GM23248 (cell line): ENCODE results near the gene SF3B6.

Source experiments
- EZH2 ChIP-seq: fragments of 200-600 bp; sonication (generic); IDR thresholded peaks from 2 replicates; pipeline ENCODE4 v1.6.1; 2018; ENCODE audit warnings: antibody characterized with exemption, mild to moderate bottlenecking; ENCODE audit not compliant: insufficient read depth, poor library complexity, severe bottlenecking
- EZH2phosphoT487 ChIP-seq: fragments of 200-600 bp; sonication (generic); IDR thresholded peaks from 2 replicates; pipeline ENCODE4 v1.6.1; 2018; ENCODE audit warnings: antibody characterized with exemption, moderate library complexity, mild to moderate bottlenecking, low read depth; ENCODE audit not compliant: insufficient read depth

DNA sequence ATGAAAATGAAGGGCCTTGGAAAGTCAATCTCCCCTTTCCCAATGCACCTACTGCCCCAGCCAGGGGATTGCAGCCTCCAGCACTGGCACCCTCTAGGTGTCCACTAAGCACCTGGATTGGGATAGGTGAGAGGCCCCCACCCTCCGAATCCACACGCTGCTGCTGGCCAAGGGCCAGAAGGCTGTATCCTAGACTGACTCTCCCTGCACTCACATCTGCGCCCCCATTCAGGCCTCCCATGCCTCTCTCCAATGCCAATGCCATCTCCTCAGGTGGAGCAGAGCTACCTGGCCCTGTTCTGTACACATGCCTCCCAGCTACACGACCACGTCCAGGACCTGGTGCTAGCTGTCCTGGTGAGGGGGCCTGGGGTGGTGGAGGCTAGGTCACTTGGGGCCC is 56.4 kb downstream of the SF3B6 start:
- TF ChIP-seq EZH2phosphoT487, result no peak
- TF ChIP-seq EZH2, result no peak
